LNCaP clone FGC (cell line): ENCODE data around the gene CHST15.

Experiments used
- DNase-seq: peaks from one replicate; pipeline ENCODE4 v3.0.0-alpha.2; 2011; ENCODE audit warnings: low read depth
- H3K4me3 ChIP-seq: 2 replicates; pipeline ENCODE4 v1.5.1; 2011; ENCODE audit warnings: mild to moderate bottlenecking, low read depth, low read length, control low read depth
- CTCF ChIP-seq: IDR thresholded peaks from 2 replicates; pipeline ENCODE4 v1.5.1; 2012; ENCODE audit warnings: mild to moderate bottlenecking; ENCODE audit not compliant: control insufficient read depth, insufficient read depth; ENCODE audit errors: extremely low read depth

CHST15 gene

GRCh38 chr10:124019886-124020797 is 73.3 kb downstream of the CHST15 start:
- H3K4me3 ChIP-seq = no peak overlapping the region
- no peak for TF ChIP-seq CTCF
- no peak for DNase-seq

GRCh38 chr10:124018886-124019525 is 74.4 kb downstream of the CHST15 start:
- DNase-seq = no peak
- no peak for TF ChIP-seq CTCF
- H3K4me3 ChIP-seq = no peak overlapping the region

GRCh38 chr10:124017729-124018128 is 75.7 kb downstream of the CHST15 start:
- DNase-seq = no peak
- TF ChIP-seq CTCF = no peak
- H3K4me3 ChIP-seq = no peak overlapping the region

- TF ChIP-seq CTCF = no peak
- no peak overlapping the region for H3K4me3 ChIP-seq
- no peak for DNase-seq
Observed at GRCh38 chr10:124016804-124017375, 76.5 kb downstream of the CHST15 start.

GRCh38 chr10:124015991-124016390 is 77.4 kb downstream of the CHST15 start:
- TF ChIP-seq CTCF = no peak
- no peak for DNase-seq
- no peak overlapping the region for H3K4me3 ChIP-seq

- DNase-seq = no peak
- no peak for TF ChIP-seq CTCF
- H3K4me3 ChIP-seq = no peak overlapping the region
Observed at GRCh38 chr10:124014416-124015154, 78.8 kb downstream of the CHST15 start.
